Limb (tissue), 2 donors: Measurements from ENCODE around the gene YTHDF1.

Experiments used
- DNase-seq, 2 donors: peaks; one replicate each; pipeline ENCODE4 v3.0.0-alpha.2; 2016; ENCODE audit errors: extremely low spot score in 2 of 2

Gene YTHDF1

GRCh38 chr20:63210011-63210605 lies 5.8 kb downstream of the YTHDF1 start:
- no peak for DNase-seq

GRCh38 chr20:63208346-63208909 lies 7.5 kb downstream of the YTHDF1 start:
- no peak for DNase-seq

GRCh38 chr20:63206878-63207277 lies 9.1 kb downstream of the YTHDF1 start:
- DNase-seq, result no peak

GRCh38 chr20:63205896-63206295 lies 10.0 kb downstream of the YTHDF1 start:
- DNase-seq, result no peak

- no peak for DNase-seq
Measured at GRCh38 chr20:63204362-63204761, 11.6 kb downstream of the YTHDF1 start.

GRCh38 chr20:63202811-63203526 lies 13.0 kb downstream of the YTHDF1 start:
- no peak for DNase-seq

- DNase-seq, result no peak
Measured at GRCh38 chr20:63202021-63202420, 13.9 kb downstream of the YTHDF1 start.

- no peak for DNase-seq
Measured at GRCh38 chr20:63198606-63199005, 17.3 kb downstream of the YTHDF1 start.

- no peak for DNase-seq
Measured at GRCh38 chr20:63196768-63197470, 19.0 kb downstream of the YTHDF1 start.

- DNase-seq, result no peak
Measured at GRCh38 chr20:63194797-63195173, 21.1 kb downstream of the YTHDF1 start.

- DNase-seq, result no peak
Measured at GRCh38 chr20:63194007-63194796, 21.7 kb downstream of the YTHDF1 start.

GRCh38 chr20:63192721-63193120 lies 23.2 kb downstream of the YTHDF1 start:
- no peak for DNase-seq

- no peak for DNase-seq
Measured at GRCh38 chr20:63191400-63191799, 24.5 kb downstream of the YTHDF1 start.

GRCh38 chr20:63190828-63191227 lies 25.1 kb downstream of the YTHDF1 start:
- no peak for DNase-seq

GRCh38 chr20:63189846-63190559 lies 25.9 kb downstream of the YTHDF1 start:
- no peak for DNase-seq

- DNase-seq, result no peak
Measured at GRCh38 chr20:63189322-63189642, 26.6 kb downstream of the YTHDF1 start.

- DNase-seq, result no peak
Measured at GRCh38 chr20:63188641-63189321, 27.1 kb downstream of the YTHDF1 start.

- DNase-seq, result no peak
Measured at GRCh38 chr20:63188159-63188442, 27.8 kb downstream of the YTHDF1 start.

- no peak for DNase-seq
Measured at GRCh38 chr20:63187338-63188158, 28.4 kb downstream of the YTHDF1 start.
